Panc1 (cell line): Measurements from ENCODE around the gene VWA8.

ENCODE experiments used
- SIN3A ChIP-seq: IDR thresholded peaks from 2 replicates; pipeline ENCODE4 v1.6.1; 2012; ENCODE audit warnings: low read depth, mild to moderate bottlenecking, low read length, moderate library complexity, borderline replicate concordance; ENCODE audit not compliant: insufficient read depth
- TF ChIP-seq, protein P1 (sequence below): fragments of 450-650 bp; IDR thresholded peaks from 2 replicates; pipeline ENCODE4 v1.5.1; 2017; ENCODE audit warnings: mild to moderate bottlenecking

DNA sequence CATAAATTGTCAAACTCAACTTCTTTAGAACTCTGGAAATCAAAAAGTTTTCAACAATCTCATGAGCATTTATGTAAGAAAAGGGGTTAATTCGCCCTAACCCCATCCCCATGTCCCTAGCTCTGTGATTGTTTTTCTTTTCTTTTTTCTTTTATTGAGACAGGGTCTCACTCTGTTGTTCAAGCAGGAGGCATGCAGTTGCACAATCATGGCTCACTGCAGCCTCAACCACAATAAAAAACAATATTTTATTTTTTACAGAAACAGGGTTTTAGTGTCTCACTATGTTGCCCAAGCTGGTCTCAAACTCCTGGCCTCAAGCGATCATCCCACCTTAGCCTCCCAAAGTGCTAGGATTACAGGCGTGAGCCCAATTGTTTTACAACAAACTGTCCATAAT is 16.7 kb downstream of the VWA8 start:
- TF ChIP-seq, protein P1, sequence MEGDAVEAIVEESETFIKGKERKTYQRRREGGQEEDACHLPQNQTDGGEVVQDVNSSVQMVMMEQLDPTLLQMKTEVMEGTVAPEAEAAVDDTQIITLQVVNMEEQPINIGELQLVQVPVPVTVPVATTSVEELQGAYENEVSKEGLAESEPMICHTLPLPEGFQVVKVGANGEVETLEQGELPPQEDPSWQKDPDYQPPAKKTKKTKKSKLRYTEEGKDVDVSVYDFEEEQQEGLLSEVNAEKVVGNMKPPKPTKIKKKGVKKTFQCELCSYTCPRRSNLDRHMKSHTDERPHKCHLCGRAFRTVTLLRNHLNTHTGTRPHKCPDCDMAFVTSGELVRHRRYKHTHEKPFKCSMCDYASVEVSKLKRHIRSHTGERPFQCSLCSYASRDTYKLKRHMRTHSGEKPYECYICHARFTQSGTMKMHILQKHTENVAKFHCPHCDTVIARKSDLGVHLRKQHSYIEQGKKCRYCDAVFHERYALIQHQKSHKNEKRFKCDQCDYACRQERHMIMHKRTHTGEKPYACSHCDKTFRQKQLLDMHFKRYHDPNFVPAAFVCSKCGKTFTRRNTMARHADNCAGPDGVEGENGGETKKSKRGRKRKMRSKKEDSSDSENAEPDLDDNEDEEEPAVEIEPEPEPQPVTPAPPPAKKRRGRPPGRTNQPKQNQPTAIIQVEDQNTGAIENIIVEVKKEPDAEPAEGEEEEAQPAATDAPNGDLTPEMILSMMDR, result no peak
- TF ChIP-seq SIN3A, result no peak
